HL-60 (cell line): ENCODE results near the gene HPS3.

Source experiments
- DNase-seq, 2 experiments: peaks; one replicate each; pipeline ENCODE4 v3.0.0-alpha.2; 2010 to 2020; ENCODE audit warnings: low read depth in 1 of 2, low spot score in 1 of 2
- H3K27ac ChIP-seq: fragments of 250-450 bp; sonication (Bioruptor Pico); replicated peaks from 2 replicates; pipeline ENCODE4 v1.5.1; 2020; ENCODE audit warnings: mild to moderate bottlenecking, moderate library complexity
- H3K27me3 ChIP-seq: fragments of 250-450 bp; sonication (Bioruptor Pico); 2 replicates; pipeline ENCODE4 v1.5.1; 2021; ENCODE audit warnings: mild to moderate bottlenecking, moderate library complexity; ENCODE audit not compliant: insufficient read depth, poor library complexity, severe bottlenecking
- H3K4me3 ChIP-seq: replicated peaks from 2 replicates; pipeline ENCODE4 v1.5.1; 2011; ENCODE audit warnings: mild to moderate bottlenecking, control low read depth, low read length; ENCODE audit not compliant: insufficient read depth
- CTCF ChIP-seq: IDR thresholded peaks from one replicate; pipeline ENCODE4 v1.5.1; 2011; ENCODE audit warnings: low read length, control low read depth, inconsistent platforms; ENCODE audit not compliant: insufficient read depth
- GABPA ChIP-seq: IDR thresholded peaks from 2 replicates; pipeline ENCODE4 v1.6.1; 2012; ENCODE audit warnings: low read depth
- POLR2AphosphoS5 ChIP-seq: IDR thresholded peaks from 2 replicates; pipeline ENCODE4 v1.6.1; 2012; ENCODE audit warnings: low read depth
- REST ChIP-seq: IDR thresholded peaks from 2 replicates; pipeline ENCODE4 v1.6.1; 2012; ENCODE audit warnings: low read depth; ENCODE audit not compliant: insufficient replicate concordance
- SPI1 ChIP-seq: IDR thresholded peaks from 2 replicates; pipeline ENCODE4 v1.6.1; 2012; ENCODE audit warnings: low read depth, mild to moderate bottlenecking, borderline replicate concordance

Gene HPS3

GRCh38 chr3:149163066-149163465 lies 33.6 kb downstream of the HPS3 start:
- H3K27ac ChIP-seq: peak overlapping the region; percentile 34
- TF ChIP-seq CTCF (no peak), SPI1 (peak; percentile 84), REST (peak; percentile 24), GABPA (peak; percentile 56), POLR2AphosphoS5 (0 out of 2 replicates have a peak, but pooled peaks have one; percentile 49)
- no peaks in the 10 kb centered on the region for H3K27me3 ChIP-seq
- DNase-seq: peak in 1 of 2 experiments; percentile 65
- H3K4me3 ChIP-seq: no peak overlapping the region

GRCh38 chr3:149167898-149168297 lies 38.5 kb downstream of the HPS3 start:
- TF ChIP-seq GABPA (no peak), POLR2AphosphoS5 (no peak), REST (no peak), SPI1 (no peak), CTCF (no peak)
- no peak overlapping the region for H3K27ac ChIP-seq
- no peak overlapping the region for H3K4me3 ChIP-seq
- no peak for DNase-seq
- H3K27me3 ChIP-seq: no peaks in the 10 kb centered on the region

- Histone ChIP-seq H3K27me3 (no peaks in the 10 kb centered on the region), H3K4me3 (no peak overlapping the region), H3K27ac (no peak overlapping the region)
- TF ChIP-seq POLR2AphosphoS5 (no peak), GABPA (no peak), CTCF (no peak), SPI1 (no peak), REST (no peak)
- DNase-seq: no peak
Observed at GRCh38 chr3:149170672-149171071, 41.2 kb downstream of the HPS3 start.
